Urinary bladder (tissue), 4 donors: ENCODE measurements around the gene ZNF687. TPM values are rescaled to one million over a fixed set of nuclear protein-coding genes. Genes with fewer than 3 reads are reported as not detected.

Source experiments
- DNase-seq: peaks from one replicate; pipeline ENCODE4 v3.0.0-alpha.2; 2015; ENCODE audit errors: extremely low spot score
- H3K27ac ChIP-seq: one replicate; pipeline ENCODE4 v1.5.1; 2013; ENCODE audit warnings: low read depth, mild to moderate bottlenecking, moderate library complexity
- H3K36me3 ChIP-seq: one replicate; pipeline ENCODE4 v1.6.1; 2013; ENCODE audit warnings: mild to moderate bottlenecking, moderate library complexity; ENCODE audit not compliant: insufficient read depth
- H3K4me1 ChIP-seq: one replicate; pipeline ENCODE4 v1.6.1; 2013; ENCODE audit warnings: mild to moderate bottlenecking, moderate library complexity; ENCODE audit not compliant: insufficient read depth
- H3K4me3 ChIP-seq: one replicate; pipeline ENCODE4 v1.5.1; 2013; ENCODE audit warnings: low read depth, low read length
- WGBS: extraction: QIAGEN DNeasy Blood & Tissue Kit; methylation state at CpG from one replicate; pipeline ENCODE4 v1.1.7; 2013; 5-methylcytosine and 5-hydroxymethylcytosine counted together
- polyA plus RNA-seq: library from polyadenylated mRNA; stranded (reverse); fragments of 200-250 nt; gene quantifications from one replicate; pipeline ENCODE4 v1.2.3, GENCODE V29; 2013
- total RNA-seq: library from RNA; depleted of rRNA; stranded (reverse); fragments of >200 nt; gene quantifications from one replicate; pipeline ENCODE4 v1.2.3, GENCODE V29; 2014
- donor health status: healthy with polysubstance abuse.
- donor health status: healthy.

The ZNF687 gene
- total and polyA plus RNA-seq, 2 donors, result 8.1 to 15.9 TPM

GRCh38 chr1:151312826-151313225 lies 30.7 kb downstream of the ZNF687 start:
- no peak for DNase-seq
- 89% methylated on average over 8 of the region's 8 CpGs for WGBS

GRCh38 chr1:151313501-151313900 lies 31.4 kb downstream of the ZNF687 start:
- DNase-seq, result no peak
- Histone ChIP-seq H3K27ac (no peak overlapping the region), H3K4me1 (no peaks in the 10 kb centered on the region), H3K36me3 (no peaks in the 10 kb centered on the region), H3K4me3 (no peak overlapping the region)
- 48% methylated on average over 2 of the region's 2 CpGs for WGBS

More at GRCh38 chr1:151312826-151313225, 30.7 kb downstream of the ZNF687 start:
- H3K27ac ChIP-seq, result peak overlapping the region; percentile 70
- H3K4me3 ChIP-seq, result no peak overlapping the region
- H3K4me1 ChIP-seq, result no peaks in the 10 kb centered on the region
- H3K36me3 ChIP-seq, result no peaks in the 10 kb centered on the region

GRCh38 chr1:151314137-151314875 lies 32.2 kb downstream of the ZNF687 start:
- Histone ChIP-seq H3K36me3 (no peaks in the 10 kb centered on the region), H3K4me3 (no peak overlapping the region), H3K27ac (no peak overlapping the region), H3K4me1 (no peaks in the 10 kb centered on the region)
- 48% methylated on average over 3 of the region's 3 CpGs for whole genome bisulfite sequencing
- DNase-seq, result no peak

GRCh38 chr1:151315565-151316235 lies 33.6 kb downstream of the ZNF687 start:
- WGBS, result 89% methylated on average over 17 of the region's 17 CpGs
- Histone ChIP-seq H3K36me3 (peaks cover under 1% of the 10 kb centered on the region), H3K27ac (no peak overlapping the region), H3K4me3 (no peak overlapping the region), H3K4me1 (no peaks in the 10 kb centered on the region)
- DNase-seq, result no peak

- 74% methylated on average over 3 of the region's 3 CpGs for WGBS
- no peak overlapping the region for H3K27ac ChIP-seq
- H3K36me3 ChIP-seq, result peaks cover 4% of the 10 kb centered on the region
These were observed 36.9 kb downstream of the ZNF687 start for GRCh38 chr1:151318975-151319374.

GRCh38 chr1:151324390-151324930 lies 42.4 kb downstream of the ZNF687 start:
- DNase-seq, result no peak
- Histone ChIP-seq H3K36me3 (peaks cover 4% of the 10 kb centered on the region), H3K4me1 (no peaks in the 10 kb centered on the region), H3K27ac (no peak overlapping the region), H3K4me3 (no peak overlapping the region)
- WGBS, result 93% methylated on average over 4 of the region's 4 CpGs

More at GRCh38 chr1:151318975-151319374, 36.9 kb downstream of the ZNF687 start:
- Histone ChIP-seq H3K4me3 (no peak overlapping the region), H3K4me1 (no peaks in the 10 kb centered on the region)
- DNase-seq, result no peak

- Histone ChIP-seq H3K4me3 (no peak overlapping the region), H3K4me1 (no peaks in the 10 kb centered on the region), H3K27ac (no peak overlapping the region), H3K36me3 (peaks cover 4% of the 10 kb centered on the region)
- DNase-seq, result no peak
- WGBS, result 85% methylated on average over 7 of the region's 7 CpGs
These were observed 43.1 kb downstream of the ZNF687 start for GRCh38 chr1:151325231-151325630.

- DNase-seq, result no peak
- no peaks in the 10 kb centered on the region for H3K4me1 ChIP-seq
- peaks cover 2% of the 10 kb centered on the region for H3K36me3 ChIP-seq
- peak overlapping the region; percentile 96 for H3K4me3 ChIP-seq
- WGBS, result 26% methylated on average over 5 of the region's 5 CpGs
- no peak overlapping the region for H3K27ac ChIP-seq
These were observed 43.7 kb downstream of the ZNF687 start for GRCh38 chr1:151325646-151326429.

- Histone ChIP-seq H3K27ac (peak overlapping the region; percentile 79), H3K4me1 (no peaks in the 10 kb centered on the region), H3K36me3 (no peaks in the 10 kb centered on the region), H3K4me3 (peak overlapping the region; percentile 96)
- no peak for DNase-seq
- WGBS, result 1% methylated on average over 12 of the region's 12 CpGs
These were observed 44.6 kb downstream of the ZNF687 start for GRCh38 chr1:151326619-151327222.

- Histone ChIP-seq H3K27ac (peak within 1 kb of the TSS; percentile 80), H3K4me3 (peak within 1 kb of the TSS; percentile 96), H3K36me3 (no peaks in the 10 kb centered on the region), H3K4me1 (no peaks in the 10 kb centered on the region)
- DNase-seq, result peak; percentile 99
- WGBS, result under 1% methylated on average over 40 of the region's 40 CpGs
These were observed 45.3 kb downstream of the ZNF687 start, which contains the start of gene PI4KB for GRCh38 chr1:151327223-151327902. Gene PI4KB (minus strand): TSS chr1:151327416. CDS start chr1:151316481, 10,935 bp downstream.

GRCh38 chr1:151327903-151328674 lies 46.0 kb downstream of the ZNF687 start:
- Histone ChIP-seq H3K4me1 (no peaks in the 10 kb centered on the region), H3K36me3 (no peaks in the 10 kb centered on the region), H3K27ac (peak overlapping the region; percentile 80), H3K4me3 (peak overlapping the region; percentile 96)
- DNase-seq, result no peak
- 16% methylated on average over 34 of the region's 34 CpGs for WGBS

- DNase-seq, result no peak
- no peak overlapping the region for H3K27ac ChIP-seq
- H3K36me3 ChIP-seq, result no peaks in the 10 kb centered on the region
- WGBS, result 80% methylated on average over 5 of the region's 5 CpGs
- H3K4me1 ChIP-seq, result no peaks in the 10 kb centered on the region
- H3K4me3 ChIP-seq, result no peak overlapping the region
These were observed 52.7 kb downstream of the ZNF687 start for GRCh38 chr1:151334822-151335221.
